HK-2 (cell line): ENCODE data around the gene OXER1.

ENCODE experiments used
- DNase-seq: peaks from one replicate; pipeline ENCODE4 v3.0.0-alpha.2; 2018; ENCODE audit not compliant: unreplicated experiment

OXER1 gene

GRCh38 chr2:42769583-42770287 lies 5.8 kb upstream of the OXER1 start:
- DNase-seq, result no peak

GRCh38 chr2:42768706-42769256 lies 4.8 kb upstream of the OXER1 start:
- DNase-seq, result no peak

- no peak for DNase-seq
Observed at GRCh38 chr2:42767899-42768705, 4.2 kb upstream of the OXER1 start.

GRCh38 chr2:42767080-42767898 lies 3.4 kb upstream of the OXER1 start:
- no peak for DNase-seq

- DNase-seq, result no peak
Observed at GRCh38 chr2:42765686-42766085, 1.8 kb upstream of the OXER1 start.

- DNase-seq, result no peak
Observed at GRCh38 chr2:42764901-42765300, 966 bp upstream of the OXER1 start.

- no peak for DNase-seq
Observed at GRCh38 chr2:42762823-42763804, 821 bp downstream of the OXER1 start.

- DNase-seq, result no peak
Observed at GRCh38 chr2:42762155-42762554, 1.8 kb downstream of the OXER1 start.

- DNase-seq, result no peak
Observed at GRCh38 chr2:42761554-42761953, 2.4 kb downstream of the OXER1 start.

GRCh38 chr2:42758751-42759150 lies 5.2 kb downstream of the OXER1 start:
- no peak for DNase-seq

- DNase-seq, result no peak
Observed at GRCh38 chr2:42757981-42758740, 5.8 kb downstream of the OXER1 start.

- DNase-seq, result no peak
Observed at GRCh38 chr2:42756966-42757513, 6.9 kb downstream of the OXER1 start.

GRCh38 chr2:42756150-42756775 lies 7.7 kb downstream of the OXER1 start:
- no peak for DNase-seq

GRCh38 chr2:42755191-42755880 lies 8.6 kb downstream of the OXER1 start:
- no peak for DNase-seq

- DNase-seq, result no peak
Observed at GRCh38 chr2:42754776-42755140, 9.2 kb downstream of the OXER1 start.

GRCh38 chr2:42754021-42754775 lies 9.7 kb downstream of the OXER1 start:
- DNase-seq, result no peak

- DNase-seq, result no peak
Observed at GRCh38 chr2:42752816-42753813, 10.8 kb downstream of the OXER1 start.
